Mammary epithelial cell (primary cell): ENCODE results near the gene EEF1A1.

Experiments
- CTCF ChIP-seq, 2 donors: IDR thresholded peaks in 1 of 2; conservative IDR thresholded peaks in 1 of 2; 2 replicates each; pipeline ENCODE4 v1.5.1; 2011 to 2012; ENCODE audit warnings: inconsistent platforms in 2 of 2, low read length in 2 of 2, mild to moderate bottlenecking in 2 of 2, control low read depth in 1 of 2, low read depth in 1 of 2; ENCODE audit not compliant: insufficient read depth in 1 of 2; ENCODE audit errors: extremely low read depth in 1 of 2
- EZH2 ChIP-seq: IDR thresholded peaks from 2 replicates; pipeline ENCODE4 v1.6.1; 2012; ENCODE audit warnings: low read length, inconsistent platforms, borderline replicate concordance

GRCh38 chr6:73513496-73513854 lies 7.4 kb downstream of the EEF1A1 start:
- no peak for TF ChIP-seq CTCF (conservative IDR thresholded peaks at IDR 0.05 in 1 of 2, IDR thresholded peaks at IDR 0.05 in 1 of 2; ENCODE audit: extremely low read depth in 1 of 2, insufficient read depth in 1 of 2, low read depth in 1 of 2, low read length in 2 of 2)
- no peak for TF ChIP-seq EZH2
